GM12873 (cell line): ENCODE measurements around the gene CBFA2T2.

ENCODE experiments used
- TF ChIP-seq, protein P1 (sequence below): IDR thresholded peaks from 2 replicates; pipeline ENCODE4 v1.5.1; 2012; ENCODE audit warnings: low read depth, mild to moderate bottlenecking, moderate library complexity, low read length, control low read depth; ENCODE audit not compliant: insufficient read depth; ENCODE audit errors: missing control alignments

Gene CBFA2T2

DNA sequence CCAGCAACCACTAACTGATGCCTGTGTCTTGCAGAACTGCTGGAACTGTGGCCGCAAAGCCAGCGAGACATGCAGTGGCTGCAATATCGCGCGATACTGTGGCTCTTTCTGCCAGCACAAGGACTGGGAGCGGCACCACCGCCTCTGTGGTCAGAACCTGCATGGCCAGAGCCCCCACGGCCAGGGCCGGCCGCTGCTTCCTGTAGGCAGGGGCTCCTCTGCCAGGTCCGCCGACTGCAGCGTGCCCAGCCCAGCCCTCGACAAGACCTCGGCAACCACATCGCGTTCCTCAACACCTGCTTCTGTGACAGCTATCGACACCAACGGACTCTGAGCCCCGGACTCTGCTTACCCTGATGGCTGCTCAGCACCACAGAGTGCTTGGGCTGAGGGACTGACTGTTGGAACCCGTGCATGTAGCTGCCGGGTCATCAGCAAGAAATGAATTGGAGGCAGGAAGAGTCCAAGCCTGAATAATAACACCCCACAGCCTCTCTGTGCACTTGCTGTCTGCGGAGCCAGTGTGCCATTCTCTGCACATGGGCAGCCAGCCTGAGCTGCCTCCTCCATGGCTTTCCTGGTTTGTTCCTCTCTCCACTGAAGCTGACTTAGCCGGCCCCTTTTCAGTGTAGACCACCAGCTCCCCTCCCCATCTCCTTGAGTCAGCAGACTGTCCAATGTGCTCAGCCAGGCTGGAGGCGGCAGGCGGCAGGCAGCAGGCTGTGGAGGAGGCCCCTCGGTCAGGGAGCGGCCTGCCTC is 154.6 kb downstream of the CBFA2T2 start:
- TF ChIP-seq, protein P1, sequence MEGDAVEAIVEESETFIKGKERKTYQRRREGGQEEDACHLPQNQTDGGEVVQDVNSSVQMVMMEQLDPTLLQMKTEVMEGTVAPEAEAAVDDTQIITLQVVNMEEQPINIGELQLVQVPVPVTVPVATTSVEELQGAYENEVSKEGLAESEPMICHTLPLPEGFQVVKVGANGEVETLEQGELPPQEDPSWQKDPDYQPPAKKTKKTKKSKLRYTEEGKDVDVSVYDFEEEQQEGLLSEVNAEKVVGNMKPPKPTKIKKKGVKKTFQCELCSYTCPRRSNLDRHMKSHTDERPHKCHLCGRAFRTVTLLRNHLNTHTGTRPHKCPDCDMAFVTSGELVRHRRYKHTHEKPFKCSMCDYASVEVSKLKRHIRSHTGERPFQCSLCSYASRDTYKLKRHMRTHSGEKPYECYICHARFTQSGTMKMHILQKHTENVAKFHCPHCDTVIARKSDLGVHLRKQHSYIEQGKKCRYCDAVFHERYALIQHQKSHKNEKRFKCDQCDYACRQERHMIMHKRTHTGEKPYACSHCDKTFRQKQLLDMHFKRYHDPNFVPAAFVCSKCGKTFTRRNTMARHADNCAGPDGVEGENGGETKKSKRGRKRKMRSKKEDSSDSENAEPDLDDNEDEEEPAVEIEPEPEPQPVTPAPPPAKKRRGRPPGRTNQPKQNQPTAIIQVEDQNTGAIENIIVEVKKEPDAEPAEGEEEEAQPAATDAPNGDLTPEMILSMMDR: no peak

DNA sequence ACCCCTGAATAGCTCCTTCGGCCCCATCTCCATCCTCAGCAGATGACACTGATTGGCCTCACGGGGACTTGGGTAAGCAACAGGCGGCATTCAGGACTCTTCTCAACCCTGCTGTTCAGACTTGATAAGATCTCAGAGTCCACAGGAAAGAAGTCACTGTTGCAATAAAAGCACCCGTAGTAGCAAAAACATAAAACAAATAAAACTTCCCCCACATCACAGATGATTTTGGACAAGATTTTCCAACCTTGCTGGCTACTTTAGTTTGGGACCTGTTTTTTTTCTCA is 155.1 kb downstream of the CBFA2T2 start:
- TF ChIP-seq, protein P1: no peak

DNA sequence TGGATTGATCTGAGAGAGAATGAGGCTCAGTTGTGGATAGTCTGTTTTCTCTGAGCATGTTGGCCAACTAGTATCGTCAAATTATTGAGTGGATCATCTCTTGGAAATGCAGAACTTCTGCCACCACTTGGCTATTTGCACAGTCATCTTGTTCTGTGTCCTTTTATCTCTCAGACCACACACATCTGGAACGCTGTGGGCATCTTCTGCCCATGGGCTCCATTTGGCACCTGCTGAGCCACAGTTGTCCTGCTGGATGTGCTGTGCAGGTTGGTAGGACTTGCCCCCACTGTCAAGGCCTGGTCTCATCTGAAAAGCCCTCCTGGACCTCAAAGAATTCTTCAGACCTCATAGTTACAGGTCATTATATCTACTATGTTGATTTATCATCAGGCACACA is 155.5 kb downstream of the CBFA2T2 start:
- TF ChIP-seq, protein P1: no peak

DNA sequence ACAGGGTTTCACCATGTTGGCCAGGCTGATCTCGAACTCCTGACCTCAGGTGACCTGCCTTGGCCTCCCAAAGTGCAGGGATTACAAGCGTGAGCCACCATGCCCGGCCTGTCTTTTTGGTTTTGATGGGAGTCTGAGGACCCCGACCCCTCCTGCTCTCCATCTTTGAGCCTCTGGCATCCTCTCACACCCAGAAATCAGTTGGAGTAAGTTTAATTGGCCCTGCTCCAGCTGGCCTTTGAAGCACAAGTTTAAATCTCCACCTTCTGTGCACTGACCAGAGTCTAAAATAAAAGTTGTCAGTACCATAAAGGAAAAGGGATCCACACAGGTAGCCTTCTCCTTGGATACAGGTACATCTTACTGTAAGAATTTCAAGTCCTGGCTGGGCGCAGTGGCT is 156.3 kb downstream of the CBFA2T2 start:
- TF ChIP-seq, protein P1: no peak

DNA sequence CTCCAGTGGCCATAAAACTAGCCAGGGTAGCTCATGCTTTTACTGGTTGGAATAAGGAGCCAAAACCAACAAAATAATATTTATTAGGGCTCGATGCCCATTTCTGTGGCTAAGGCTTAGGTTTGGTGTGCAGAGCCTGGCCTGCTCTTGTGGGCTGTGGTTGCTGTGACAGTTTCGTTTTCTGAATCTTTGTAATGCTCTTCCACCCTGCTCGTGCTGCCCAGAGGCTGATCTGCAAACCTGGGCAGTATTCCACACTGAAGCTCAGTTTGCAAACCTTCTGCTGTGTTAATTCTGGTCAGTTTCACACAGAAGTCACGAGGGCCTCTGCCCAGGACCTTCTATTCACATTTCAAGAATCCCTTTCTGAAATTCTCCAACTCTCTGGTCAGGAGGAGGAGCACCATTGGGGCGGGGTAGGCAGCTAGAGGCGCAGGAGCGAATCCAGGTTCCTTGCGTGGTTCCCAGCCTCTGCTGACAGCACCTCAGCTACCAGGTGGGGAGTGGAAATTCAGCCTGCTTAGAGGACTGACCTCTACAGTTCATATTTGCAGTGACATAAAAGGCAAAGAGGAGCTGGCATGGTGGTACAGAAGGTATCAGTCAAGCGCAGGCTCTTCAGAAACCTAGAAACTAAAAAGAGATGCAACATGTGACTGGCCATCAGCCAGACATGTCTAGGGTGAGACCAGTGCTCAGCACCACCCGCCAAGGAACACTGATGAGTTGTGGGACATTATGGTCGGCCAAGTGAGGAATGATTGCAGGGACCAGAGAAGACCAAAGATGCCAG is 157.9 kb downstream of the CBFA2T2 start:
- TF ChIP-seq, protein P1: no peak

DNA sequence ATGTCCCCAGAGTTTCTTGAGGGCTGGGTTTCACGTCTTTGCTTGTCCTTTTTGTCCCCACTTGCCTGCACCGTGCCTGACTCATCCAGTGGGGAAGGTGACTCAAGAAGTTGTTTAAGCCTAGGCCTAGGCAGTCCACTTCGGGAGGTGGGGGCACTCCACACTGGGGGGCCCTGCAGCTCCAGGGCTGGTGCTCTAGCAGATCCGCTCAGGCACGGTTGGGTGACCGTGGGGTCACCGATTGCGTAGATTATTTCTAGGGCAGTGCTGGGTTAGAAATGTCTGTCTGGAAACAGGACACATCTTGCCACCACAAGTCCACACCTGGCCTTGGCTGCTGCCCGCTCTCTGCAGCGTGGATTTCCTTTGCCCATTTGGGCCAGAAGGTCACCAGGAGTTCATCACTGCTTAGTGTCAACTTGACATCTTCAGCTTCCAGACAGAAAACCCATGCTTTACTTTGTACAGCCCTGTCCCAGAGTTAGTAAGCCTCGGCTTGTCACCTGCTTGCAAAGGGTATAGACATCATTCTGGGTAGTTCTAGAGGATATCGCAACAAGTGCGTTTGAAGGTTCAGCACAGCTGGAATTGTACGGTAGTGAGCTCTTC is 158.6 kb downstream of the CBFA2T2 start:
- TF ChIP-seq, protein P1: no peak

DNA sequence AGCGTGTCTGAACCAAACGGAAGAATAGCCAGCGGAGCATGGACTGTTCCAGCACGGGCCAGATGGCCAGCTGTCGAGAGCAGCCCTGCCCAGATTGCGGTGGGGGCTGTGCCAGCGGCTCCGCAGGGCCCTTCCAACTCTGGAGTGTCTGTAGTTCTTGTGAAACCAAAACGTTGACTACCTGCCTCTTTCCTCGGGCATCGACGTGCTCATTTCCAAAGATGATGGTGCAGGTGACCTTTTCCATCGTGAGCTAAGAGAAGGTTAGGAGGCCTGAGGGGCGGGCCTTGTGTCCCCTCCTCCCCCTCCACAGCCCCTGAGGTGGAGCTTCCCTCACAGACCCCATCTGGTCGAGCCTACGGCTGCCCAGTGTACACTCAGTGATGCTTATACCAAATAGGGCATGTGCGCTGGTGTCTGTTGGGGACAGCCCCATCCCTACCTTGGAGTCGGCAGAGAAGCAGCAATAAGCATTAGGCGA is 159.3 kb downstream of the CBFA2T2 start:
- TF ChIP-seq, protein P1: no peak
